IPS-20b (cell line): ENCODE results near the gene THRB.

Source experiments
- H3K27ac ChIP-seq: one replicate; pipeline ENCODE4 v1.5.1; 2013; ENCODE audit warnings: low read length
- H3K27me3 ChIP-seq: 2 replicates; pipeline ENCODE4 v1.6.1; 2013; ENCODE audit warnings: mild to moderate bottlenecking, low read length, inconsistent platforms; ENCODE audit not compliant: insufficient read depth
- H3K36me3 ChIP-seq: 2 replicates; pipeline ENCODE4 v1.6.1; 2013; ENCODE audit warnings: low read depth, mild to moderate bottlenecking, inconsistent platforms, low read length, moderate library complexity; ENCODE audit not compliant: insufficient read depth
- H3K4me1 ChIP-seq: 2 replicates; pipeline ENCODE4 v1.6.1; 2013; ENCODE audit warnings: mild to moderate bottlenecking, control low read depth, inconsistent platforms, low read length, moderate library complexity; ENCODE audit not compliant: insufficient read depth
- H3K4me3 ChIP-seq: 2 replicates; pipeline ENCODE4 v1.5.1; 2013; ENCODE audit warnings: mild to moderate bottlenecking, low read length, inconsistent platforms
- H3K9ac ChIP-seq: 2 replicates; pipeline ENCODE4 v1.6.1; 2013; ENCODE audit warnings: low read depth, mild to moderate bottlenecking, inconsistent platforms, low read length, moderate library complexity
- H3K9me3 ChIP-seq: 2 replicates; pipeline ENCODE4 v1.6.1; 2013; ENCODE audit warnings: mild to moderate bottlenecking, low read depth, low read length, inconsistent platforms; ENCODE audit not compliant: insufficient read depth

The THRB gene

DNA sequence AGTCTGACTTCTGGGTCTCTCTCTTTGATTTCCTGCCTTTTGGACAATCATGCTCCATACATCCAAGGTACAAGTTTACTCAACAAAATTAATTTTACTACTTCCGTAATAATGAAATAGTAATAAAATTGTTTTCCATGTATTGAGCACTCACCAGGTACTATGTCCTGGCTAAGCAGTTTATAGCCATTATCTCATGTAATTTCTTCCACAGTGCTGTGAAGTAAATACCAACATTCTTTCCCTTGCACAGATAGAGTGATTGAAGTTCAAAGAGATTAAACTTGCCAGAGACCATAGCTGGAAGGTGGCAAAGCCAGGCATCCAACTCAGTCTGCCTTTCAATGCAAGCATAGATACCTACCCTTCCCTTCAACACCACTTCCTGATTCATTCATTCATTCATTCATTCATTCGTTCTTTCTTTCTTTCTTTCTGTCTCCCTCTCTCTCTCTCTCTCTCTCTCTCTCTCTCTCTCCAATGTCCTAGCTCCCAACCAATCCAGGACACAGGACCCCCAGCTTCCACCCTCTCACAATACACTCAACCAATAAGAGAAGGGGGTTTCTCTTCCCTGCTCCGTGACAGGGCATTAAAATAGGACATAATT lies 12.4 kb downstream of the THRB start:
- no peak overlapping the region for H3K9ac ChIP-seq
- H3K9me3 ChIP-seq = no peaks in the 10 kb centered on the region
- H3K27ac ChIP-seq = no peak overlapping the region
- no peaks in the 10 kb centered on the region for H3K36me3 ChIP-seq
- H3K27me3 ChIP-seq = peaks cover 21% of the 10 kb centered on the region; the same call in 1 of the 2 replicates
- H3K4me1 ChIP-seq = peaks cover 14% of the 10 kb centered on the region; the same call in 1 of the 2 replicates
- no peak overlapping the region for H3K4me3 ChIP-seq

GRCh38 chr3:24481193-24481592 lies 13.5 kb downstream of the THRB start:
- H3K27ac ChIP-seq = no peak overlapping the region
- H3K4me3 ChIP-seq = no peak overlapping the region
- H3K36me3 ChIP-seq = no peaks in the 10 kb centered on the region
- no peaks in the 10 kb centered on the region for H3K9me3 ChIP-seq
- H3K27me3 ChIP-seq = peaks cover 21% of the 10 kb centered on the region; the same call in 1 of the 2 replicates
- H3K9ac ChIP-seq = no peak overlapping the region
- H3K4me1 ChIP-seq = peaks cover 20% of the 10 kb centered on the region; the same call in 1 of the 2 replicates

DNA sequence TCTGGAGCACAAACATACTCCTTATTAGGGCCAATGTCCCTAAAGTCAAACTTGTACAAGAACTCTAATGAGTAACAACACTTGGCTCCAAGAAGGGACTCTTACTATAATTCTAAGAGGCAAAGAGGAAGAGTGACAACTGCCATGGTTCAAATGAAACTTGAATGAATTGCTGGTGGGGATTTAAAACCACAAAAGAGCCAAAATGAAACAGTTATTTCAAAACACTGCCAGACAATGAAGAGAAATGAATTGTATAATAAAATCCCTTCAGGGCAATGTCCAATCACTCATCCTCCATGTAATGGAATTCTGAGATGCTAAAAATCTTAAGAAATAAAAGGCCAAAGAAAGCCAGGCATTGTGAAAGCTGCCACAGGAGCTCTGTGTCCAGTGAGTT lies 14.2 kb downstream of the THRB start:
- H3K27ac ChIP-seq = no peak overlapping the region
- peaks cover 27% of the 10 kb centered on the region; the same call in 1 of the 2 replicates for H3K27me3 ChIP-seq
- no peak overlapping the region for H3K4me3 ChIP-seq
- no peaks in the 10 kb centered on the region for H3K9me3 ChIP-seq
- H3K9ac ChIP-seq = no peak overlapping the region
- peaks cover 25% of the 10 kb centered on the region; the same call in 1 of the 2 replicates for H3K4me1 ChIP-seq
- no peaks in the 10 kb centered on the region for H3K36me3 ChIP-seq

DNA sequence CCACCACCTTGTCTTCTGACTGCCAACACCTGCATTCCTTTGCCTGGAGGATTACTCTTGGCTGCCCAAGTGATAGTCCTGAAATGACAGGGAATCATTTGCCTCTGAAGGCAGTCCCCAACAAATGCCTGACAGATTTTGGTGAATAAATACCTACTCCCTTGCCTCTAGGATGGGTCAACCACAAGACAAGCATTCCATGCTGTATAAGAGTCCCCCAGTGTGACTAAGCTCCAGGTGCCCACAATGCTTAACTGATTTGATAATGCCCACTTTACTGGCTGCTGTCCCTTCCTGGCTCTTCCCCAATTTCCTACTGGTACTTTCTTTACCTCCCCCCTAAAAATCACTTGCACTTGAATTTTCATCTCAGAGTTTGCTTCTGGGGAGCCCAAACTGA lies 14.8 kb downstream of the THRB start:
- no peak overlapping the region for H3K9ac ChIP-seq
- H3K36me3 ChIP-seq = no peaks in the 10 kb centered on the region
- peaks cover 27% of the 10 kb centered on the region; the same call in 1 of the 2 replicates for H3K27me3 ChIP-seq
- no peaks in the 10 kb centered on the region for H3K9me3 ChIP-seq
- peaks cover 25% of the 10 kb centered on the region; the same call in 1 of the 2 replicates for H3K4me1 ChIP-seq
- no peak overlapping the region for H3K27ac ChIP-seq
- no peak overlapping the region for H3K4me3 ChIP-seq

- Histone ChIP-seq H3K4me3 (peak overlapping the region; percentile 49; the same call in 1 of the 2 replicates), H3K4me1 (peaks cover 25% of the 10 kb centered on the region; the same call in 1 of the 2 replicates), H3K9ac (no peak overlapping the region), H3K27me3 (peaks cover 27% of the 10 kb centered on the region; the same call in 1 of the 2 replicates), H3K27ac (no peak overlapping the region), H3K9me3 (no peaks in the 10 kb centered on the region), H3K36me3 (no peaks in the 10 kb centered on the region)
Observed at GRCh38 chr3:24476871-24477656, 17.6 kb downstream of the THRB start.

- Histone ChIP-seq H3K9ac (no peak overlapping the region), H3K27ac (no peak overlapping the region)
Observed at GRCh38 chr3:24475925-24476324, 18.7 kb downstream of the THRB start.

GRCh38 chr3:24474862-24475261 lies 19.8 kb downstream of the THRB start:
- no peaks in the 10 kb centered on the region for H3K36me3 ChIP-seq
- H3K4me1 ChIP-seq = peaks cover 22% of the 10 kb centered on the region; the same call in 1 of the 2 replicates
- H3K9ac ChIP-seq = no peak overlapping the region
- H3K9me3 ChIP-seq = no peaks in the 10 kb centered on the region
- H3K27me3 ChIP-seq = peaks cover 25% of the 10 kb centered on the region; the same call in 1 of the 2 replicates
- H3K4me3 ChIP-seq = no peak overlapping the region
- H3K27ac ChIP-seq = no peak overlapping the region

More at GRCh38 chr3:24475925-24476324, 18.7 kb downstream of the THRB start:
- no peaks in the 10 kb centered on the region for H3K36me3 ChIP-seq
- H3K9me3 ChIP-seq = no peaks in the 10 kb centered on the region
- peaks cover 27% of the 10 kb centered on the region; the same call in 1 of the 2 replicates for H3K27me3 ChIP-seq
- peaks cover 22% of the 10 kb centered on the region; the same call in 1 of the 2 replicates for H3K4me1 ChIP-seq
- no peak overlapping the region for H3K4me3 ChIP-seq

DNA sequence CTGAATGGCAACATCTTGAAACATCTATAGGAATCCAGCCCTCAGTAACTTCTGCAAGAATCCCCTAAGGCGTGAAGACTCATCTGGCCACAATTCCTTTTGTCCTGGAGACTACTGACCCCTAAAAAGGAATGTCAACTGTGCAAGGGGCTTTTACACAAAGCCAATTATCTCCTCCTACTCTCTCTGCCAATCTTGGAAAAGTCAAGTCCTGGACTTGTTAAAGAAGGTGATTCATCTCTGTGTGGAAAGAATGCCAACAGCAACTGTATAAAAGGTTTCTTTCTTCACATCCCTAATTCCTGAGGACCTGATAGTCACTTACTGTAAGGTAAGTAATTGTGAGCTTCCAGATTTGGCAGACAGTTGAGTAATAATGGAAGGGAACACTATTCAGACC lies 22.3 kb downstream of the THRB start:
- H3K9me3 ChIP-seq = peaks cover 2% of the 10 kb centered on the region; the same call in 1 of the 2 replicates
- no peak overlapping the region for H3K9ac ChIP-seq
- H3K4me1 ChIP-seq = peaks cover 11% of the 10 kb centered on the region; the same call in 1 of the 2 replicates
- no peak overlapping the region for H3K27ac ChIP-seq
- no peaks in the 10 kb centered on the region for H3K36me3 ChIP-seq
- H3K4me3 ChIP-seq = no peak overlapping the region
- peaks cover 6% of the 10 kb centered on the region; the same call in 1 of the 2 replicates for H3K27me3 ChIP-seq

DNA sequence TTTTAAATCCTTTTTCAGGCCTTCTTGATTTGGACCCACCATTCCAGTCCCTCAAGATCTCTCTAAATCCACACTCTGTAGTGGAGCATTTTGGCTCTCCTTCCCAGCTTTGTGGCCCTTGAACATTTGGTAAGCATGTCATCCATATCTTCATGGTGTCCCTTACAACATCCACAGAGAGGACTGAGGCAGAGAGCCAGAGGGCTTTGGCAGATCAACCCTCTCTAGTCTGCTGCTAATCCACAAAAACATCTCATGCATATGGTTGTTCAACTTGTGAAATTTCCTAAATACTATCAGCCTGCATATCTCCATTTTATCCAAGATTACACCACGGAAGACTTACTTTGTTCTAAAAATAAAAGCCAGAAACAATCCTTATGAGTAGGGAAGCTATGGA lies 23.2 kb downstream of the THRB start:
- H3K27ac ChIP-seq = no peak overlapping the region
- H3K4me1 ChIP-seq = peaks cover 8% of the 10 kb centered on the region; the same call in 1 of the 2 replicates
- no peaks in the 10 kb centered on the region for H3K36me3 ChIP-seq
- H3K9ac ChIP-seq = no peak overlapping the region
- peaks cover 6% of the 10 kb centered on the region; the same call in 1 of the 2 replicates for H3K27me3 ChIP-seq
- no peak overlapping the region for H3K4me3 ChIP-seq
- peaks cover 2% of the 10 kb centered on the region; the same call in 1 of the 2 replicates for H3K9me3 ChIP-seq

DNA sequence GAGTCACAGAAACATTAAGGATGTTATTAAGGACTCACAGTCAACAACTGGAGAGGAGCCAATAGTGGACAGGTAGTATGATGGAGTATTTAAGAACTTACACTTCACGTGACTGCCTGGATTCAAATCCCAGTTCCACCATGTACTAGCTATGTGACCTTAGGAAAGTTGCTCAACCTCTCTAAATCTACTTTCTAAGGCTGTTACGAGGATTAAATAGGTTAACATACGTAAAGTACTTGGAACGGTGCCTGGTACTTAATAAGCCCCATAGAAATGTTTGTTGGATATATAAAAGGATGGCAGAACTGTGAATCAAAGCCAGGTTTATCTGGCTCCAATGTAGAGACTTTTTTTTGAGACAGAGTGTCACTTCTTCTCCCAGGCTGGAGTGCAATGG lies 24.4 kb downstream of the THRB start:
- H3K36me3 ChIP-seq = no peaks in the 10 kb centered on the region
- H3K4me3 ChIP-seq = no peak overlapping the region
- no peak overlapping the region for H3K27ac ChIP-seq
- peaks cover 2% of the 10 kb centered on the region; the same call in 1 of the 2 replicates for H3K9me3 ChIP-seq
- no peak overlapping the region for H3K9ac ChIP-seq
- no peaks in the 10 kb centered on the region for H3K27me3 ChIP-seq
- H3K4me1 ChIP-seq = no peaks in the 10 kb centered on the region

- H3K4me1 ChIP-seq = 0 out of 2 replicates have a peak, but pooled peaks cover 3% of the 10 kb centered on the region
- no peak overlapping the region for H3K4me3 ChIP-seq
- no peaks in the 10 kb centered on the region for H3K27me3 ChIP-seq
- H3K9ac ChIP-seq = no peak overlapping the region
- H3K9me3 ChIP-seq = peaks cover 2% of the 10 kb centered on the region; the same call in 1 of the 2 replicates
- no peak overlapping the region for H3K27ac ChIP-seq
- no peaks in the 10 kb centered on the region for H3K36me3 ChIP-seq
Observed at GRCh38 chr3:24464389-24464788, 30.3 kb downstream of the THRB start.
